ENCODE measurements around the gene OR8A1.

- TF ChIP-seq EP300 (IDR thresholded peaks at IDR 0.05) (no peak), CTCF (IDR thresholded peaks at IDR 0.05) (no peak), POLR2AphosphoS5 (IDR thresholded peaks at IDR 0.05) (no peak), POLR2A (IDR thresholded peaks at IDR 0.05) (no peak)
Observed at GRCh38 chr11:124612045-124612444, 42.2 kb downstream of the OR8A1 start.

Data from sigmoid colon (tissue), 4 donors.